ENCODE measurements around the gene BMP4. TPM values are rescaled to one million over a fixed set of nuclear protein-coding genes. Genes with fewer than 3 reads are reported as not detected.
A peak's percentile ranks its signal among the peaks of the same experiment; 100 is the strongest.
"Not testable (repeated sequence)": the region's sequence is repeated elsewhere in the genome, so short reads cannot be mapped to it uniquely, and the experiment has no call there.

Gene BMP4
- total RNA-seq (2014; rRNA removed; shearing (Covaris generic)): 8.0 and 9.5 TPM in 2 replicates

- DNase-seq (ENCODE audit: low read depth): peak; percentile 88
Observed at GRCh38 chr14:53956427-53957201, at the start of gene BMP4. Gene BMP4 (minus strand): TSS chr14:53956825. CDS start chr14:53952222, 4,603 bp downstream.

- no peak for DNase-seq (ENCODE audit: low read depth)
Observed at GRCh38 chr14:54003064-54003463, 46.4 kb upstream of the BMP4 start.

- peak; percentile 39 for DNase-seq (ENCODE audit: low read depth)
Observed at GRCh38 chr14:54002653-54003052, 46.0 kb upstream of the BMP4 start.

- DNase-seq (ENCODE audit: low read depth): peak; percentile 37
Observed at GRCh38 chr14:54001189-54001878, 44.7 kb upstream of the BMP4 start.

- DNase-seq (ENCODE audit: low read depth): peak; percentile 60
Observed at GRCh38 chr14:54000341-54000811, 43.8 kb upstream of the BMP4 start.

GRCh38 chr14:53999061-53999488, 42.5 kb upstream of the BMP4 start:
- DNase-seq (ENCODE audit: low read depth): peak; percentile 72

GRCh38 chr14:53996041-53996440, 39.4 kb upstream of the BMP4 start:
- no peak for DNase-seq (ENCODE audit: low read depth)

- no peak for DNase-seq (ENCODE audit: low read depth)
Observed at GRCh38 chr14:53993920-53994607, 37.4 kb upstream of the BMP4 start.

GRCh38 chr14:53990978-53991377, 34.4 kb upstream of the BMP4 start:
- DNase-seq (ENCODE audit: low read depth): no peak

- DNase-seq (ENCODE audit: low read depth): not testable (repeated sequence)
Observed at GRCh38 chr14:53986718-53987117, 30.1 kb upstream of the BMP4 start.

- DNase-seq (ENCODE audit: low read depth): not testable (repeated sequence)
Observed at GRCh38 chr14:53984958-53985357, 28.3 kb upstream of the BMP4 start.

- DNase-seq (ENCODE audit: low read depth): no peak
Observed at GRCh38 chr14:53983112-53983511, 26.5 kb upstream of the BMP4 start.

GRCh38 chr14:53982546-53982945, 25.9 kb upstream of the BMP4 start:
- no peak for DNase-seq (ENCODE audit: low read depth)

- DNase-seq (ENCODE audit: low read depth): peak; percentile 83
Observed at GRCh38 chr14:53979747-53980642, 23.4 kb upstream of the BMP4 start.

- peak; percentile 85 for DNase-seq (ENCODE audit: low read depth)
Observed at GRCh38 chr14:53979113-53979681, 22.6 kb upstream of the BMP4 start.

GRCh38 chr14:53978194-53978593, 21.6 kb upstream of the BMP4 start:
- no peak for DNase-seq (ENCODE audit: low read depth)

GRCh38 chr14:53975444-53975843, 18.8 kb upstream of the BMP4 start:
- DNase-seq (ENCODE audit: low read depth): no peak

GRCh38 chr14:53971521-53971920, 14.9 kb upstream of the BMP4 start:
- DNase-seq (ENCODE audit: low read depth): no peak

- DNase-seq (ENCODE audit: low read depth): no peak
Observed at GRCh38 chr14:53969326-53969725, 12.7 kb upstream of the BMP4 start.

- DNase-seq (ENCODE audit: low read depth): no peak
Observed at GRCh38 chr14:53968726-53969125, 12.1 kb upstream of the BMP4 start.

- DNase-seq (ENCODE audit: low read depth): no peak
Observed at GRCh38 chr14:53967606-53968005, 11.0 kb upstream of the BMP4 start.

All from Daoy (cell line).